GM18861 (cell line): ENCODE data around the gene DGKI.
"Not testable (repeated sequence)": the region's sequence is repeated elsewhere in the genome, so short reads cannot be mapped to it uniquely, and the experiment has no call there.

Source experiments
- ATAC-seq: cut with Tn5 transposase; IDR thresholded peaks from one replicate; pipeline ENCODE4 v1.9.1; 2021; ENCODE audit not compliant: unreplicated experiment

The DGKI gene

GRCh38 chr7:137482466-137482865 lies 364.3 kb downstream of the DGKI start:
- ATAC-seq = no peak

- no peak for ATAC-seq
Measured at GRCh38 chr7:137480824-137481365, 365.9 kb downstream of the DGKI start.

- no peak for ATAC-seq
Measured at GRCh38 chr7:137480401-137480800, 366.4 kb downstream of the DGKI start.

GRCh38 chr7:137476937-137477336 lies 369.8 kb downstream of the DGKI start:
- ATAC-seq = no peak

GRCh38 chr7:137475966-137476365 lies 370.8 kb downstream of the DGKI start:
- ATAC-seq = no peak

- ATAC-seq = no peak
Measured at GRCh38 chr7:137474540-137475026, 372.2 kb downstream of the DGKI start.

- ATAC-seq = no peak
Measured at GRCh38 chr7:137471128-137471527, 375.6 kb downstream of the DGKI start.

- no peak for ATAC-seq
Measured at GRCh38 chr7:137469858-137470257, 376.9 kb downstream of the DGKI start.

- no peak for ATAC-seq
Measured at GRCh38 chr7:137469191-137469811, 377.5 kb downstream of the DGKI start.

- no peak for ATAC-seq
Measured at GRCh38 chr7:137462847-137463246, 383.9 kb downstream of the DGKI start.

- ATAC-seq = no peak
Measured at GRCh38 chr7:137462074-137462715, 384.6 kb downstream of the DGKI start.

- no peak for ATAC-seq
Measured at GRCh38 chr7:137458399-137458798, 388.4 kb downstream of the DGKI start.

- ATAC-seq = no peak
Measured at GRCh38 chr7:137454767-137455166, 392.0 kb downstream of the DGKI start.

GRCh38 chr7:137454246-137454724 lies 392.5 kb downstream of the DGKI start:
- peak; percentile 76 for ATAC-seq

GRCh38 chr7:137453356-137453755 lies 393.4 kb downstream of the DGKI start:
- ATAC-seq = no peak

- no peak for ATAC-seq
Measured at GRCh38 chr7:137449016-137449415, 397.8 kb downstream of the DGKI start.

GRCh38 chr7:137448572-137448971 lies 398.2 kb downstream of the DGKI start:
- not testable (repeated sequence) for ATAC-seq

- ATAC-seq = no peak
Measured at GRCh38 chr7:137446025-137446424, 400.7 kb downstream of the DGKI start.

- ATAC-seq = no peak
Measured at GRCh38 chr7:137445268-137445667, 401.5 kb downstream of the DGKI start.

- ATAC-seq = no peak
Measured at GRCh38 chr7:137443616-137444015, 403.2 kb downstream of the DGKI start.

- no peak for ATAC-seq
Measured at GRCh38 chr7:137441451-137441850, 405.3 kb downstream of the DGKI start.
